ENCODE measurements around the gene ROPN1L.
A peak's percentile ranks its signal among the peaks of the same experiment; 100 is the strongest.
"Not testable (repeated sequence)": the region's sequence is repeated elsewhere in the genome, so short reads cannot be mapped to it uniquely, and the experiment has no call there.

ROPN1L gene

GRCh38 chr5:10441083-10441991, at the start of gene ROPN1L:
Gene ROPN1L, plus strand, starts transcription at chr5:10441879. Its CDS starts 289 bp downstream, at chr5:10442168.
- peak; percentile 78 for DNase-seq

GRCh38 chr5:10392567-10393328, 48.9 kb upstream of the ROPN1L start:
- not testable (repeated sequence) for DNase-seq

GRCh38 chr5:10393491-10393890, 48.2 kb upstream of the ROPN1L start:
- DNase-seq = no peak

GRCh38 chr5:10396552-10396951, 45.1 kb upstream of the ROPN1L start:
- no peak for DNase-seq

GRCh38 chr5:10399839-10400238, 41.8 kb upstream of the ROPN1L start:
- DNase-seq = no peak

- no peak for DNase-seq
Measured at GRCh38 chr5:10400411-10400810, 41.3 kb upstream of the ROPN1L start.

GRCh38 chr5:10400831-10401230, 40.8 kb upstream of the ROPN1L start:
- no peak for DNase-seq

- DNase-seq = no peak
Measured at GRCh38 chr5:10401498-10401897, 40.2 kb upstream of the ROPN1L start.

- no peak for DNase-seq
Measured at GRCh38 chr5:10403829-10404228, 37.9 kb upstream of the ROPN1L start.

GRCh38 chr5:10406651-10407050, 35.0 kb upstream of the ROPN1L start:
- DNase-seq = no peak

GRCh38 chr5:10409504-10409903, 32.2 kb upstream of the ROPN1L start:
- no peak for DNase-seq

- no peak for DNase-seq
Measured at GRCh38 chr5:10410662-10411061, 31.0 kb upstream of the ROPN1L start.

GRCh38 chr5:10411336-10411735, 30.3 kb upstream of the ROPN1L start:
- no peak for DNase-seq

GRCh38 chr5:10416868-10417267, 24.8 kb upstream of the ROPN1L start:
- no peak for DNase-seq

- no peak for DNase-seq
Measured at GRCh38 chr5:10418654-10419345, 22.9 kb upstream of the ROPN1L start.

GRCh38 chr5:10420468-10420867, 21.2 kb upstream of the ROPN1L start:
- no peak for DNase-seq

GRCh38 chr5:10420932-10421331, 20.7 kb upstream of the ROPN1L start:
- no peak for DNase-seq

GRCh38 chr5:10421896-10422691, 19.6 kb upstream of the ROPN1L start:
- no peak for DNase-seq

- no peak for DNase-seq
Measured at GRCh38 chr5:10423022-10423421, 18.7 kb upstream of the ROPN1L start.

GRCh38 chr5:10424124-10424731, 17.5 kb upstream of the ROPN1L start:
- DNase-seq = no peak

- DNase-seq = no peak
Measured at GRCh38 chr5:10427201-10427600, 14.5 kb upstream of the ROPN1L start.

- no peak for DNase-seq
Measured at GRCh38 chr5:10427978-10428377, 13.7 kb upstream of the ROPN1L start.
